ENCODE data around the gene CARS2. TPM values are rescaled to one million over a fixed set of nuclear protein-coding genes. Genes with fewer than 3 reads are reported as not detected.

The CARS2 gene
- total RNA-seq, 1 donor = 161 TPM

GRCh38 chr13:110652231-110652730, 53.6 kb downstream of the CARS2 start:
- Histone ChIP-seq H3K4me3 (ENCODE audit: insufficient read depth, low read length) (no peak overlapping the region), H2AFZ (ENCODE audit: low read length) (no peak overlapping the region), H3K27me3 (ENCODE audit: insufficient read depth, low read length) (no peaks in the 10 kb centered on the region), H3K27ac (ENCODE audit: low read depth, low read length) (no peak overlapping the region), H3K4me1 (ENCODE audit: insufficient read depth, low read length) (no peaks in the 10 kb centered on the region), H3K4me2 (ENCODE audit: insufficient read depth, low read length) (no peak overlapping the region), H3K79me2 (ENCODE audit: insufficient read depth, low read length) (peaks cover 20% of the 10 kb centered on the region), H3K9me3 (ENCODE audit: low read depth, low read length) (no peaks in the 10 kb centered on the region), H3K36me3 (ENCODE audit: insufficient read depth, low read length) (peaks cover 39% of the 10 kb centered on the region), H4K20me1 (ENCODE audit: insufficient read depth, low read length) (peaks cover 6% of the 10 kb centered on the region)
- no peak for DNase-seq (ENCODE audit: insufficient read length, low spot score, missing footprints)
- TF ChIP-seq, protein P1, sequence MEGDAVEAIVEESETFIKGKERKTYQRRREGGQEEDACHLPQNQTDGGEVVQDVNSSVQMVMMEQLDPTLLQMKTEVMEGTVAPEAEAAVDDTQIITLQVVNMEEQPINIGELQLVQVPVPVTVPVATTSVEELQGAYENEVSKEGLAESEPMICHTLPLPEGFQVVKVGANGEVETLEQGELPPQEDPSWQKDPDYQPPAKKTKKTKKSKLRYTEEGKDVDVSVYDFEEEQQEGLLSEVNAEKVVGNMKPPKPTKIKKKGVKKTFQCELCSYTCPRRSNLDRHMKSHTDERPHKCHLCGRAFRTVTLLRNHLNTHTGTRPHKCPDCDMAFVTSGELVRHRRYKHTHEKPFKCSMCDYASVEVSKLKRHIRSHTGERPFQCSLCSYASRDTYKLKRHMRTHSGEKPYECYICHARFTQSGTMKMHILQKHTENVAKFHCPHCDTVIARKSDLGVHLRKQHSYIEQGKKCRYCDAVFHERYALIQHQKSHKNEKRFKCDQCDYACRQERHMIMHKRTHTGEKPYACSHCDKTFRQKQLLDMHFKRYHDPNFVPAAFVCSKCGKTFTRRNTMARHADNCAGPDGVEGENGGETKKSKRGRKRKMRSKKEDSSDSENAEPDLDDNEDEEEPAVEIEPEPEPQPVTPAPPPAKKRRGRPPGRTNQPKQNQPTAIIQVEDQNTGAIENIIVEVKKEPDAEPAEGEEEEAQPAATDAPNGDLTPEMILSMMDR (IDR thresholded peaks at IDR 0.05; ENCODE audit: extremely low read depth, low read depth, low read length) = no peak

GRCh38 chr13:110651726-110652230, 54.1 kb downstream of the CARS2 start:
- Histone ChIP-seq H3K4me2 (ENCODE audit: insufficient read depth, low read length) (no peak overlapping the region), H3K79me2 (ENCODE audit: insufficient read depth, low read length) (peaks cover 20% of the 10 kb centered on the region), H3K36me3 (ENCODE audit: insufficient read depth, low read length) (peaks cover 35% of the 10 kb centered on the region), H3K4me1 (ENCODE audit: insufficient read depth, low read length) (no peaks in the 10 kb centered on the region), H3K27me3 (ENCODE audit: insufficient read depth, low read length) (no peaks in the 10 kb centered on the region), H3K27ac (ENCODE audit: low read depth, low read length) (no peak overlapping the region), H3K9me3 (ENCODE audit: low read depth, low read length) (no peaks in the 10 kb centered on the region), H4K20me1 (ENCODE audit: insufficient read depth, low read length) (peaks cover 6% of the 10 kb centered on the region), H3K4me3 (ENCODE audit: insufficient read depth, low read length) (no peak overlapping the region), H2AFZ (ENCODE audit: low read length) (no peak overlapping the region)
- DNase-seq (ENCODE audit: insufficient read length, low spot score, missing footprints) = no peak
- TF ChIP-seq, protein P1 (IDR thresholded peaks at IDR 0.05; ENCODE audit: extremely low read depth, low read depth, low read length) = no peak

GRCh38 chr13:110651271-110651670, 54.6 kb downstream of the CARS2 start:
- no peak overlapping the region for H3K4me2 ChIP-seq (ENCODE audit: insufficient read depth, low read length)
- H3K4me1 ChIP-seq (ENCODE audit: insufficient read depth, low read length) = no peaks in the 10 kb centered on the region
- H3K27me3 ChIP-seq (ENCODE audit: insufficient read depth, low read length) = no peaks in the 10 kb centered on the region
- H2AFZ ChIP-seq (ENCODE audit: low read length) = no peak overlapping the region
- H3K36me3 ChIP-seq (ENCODE audit: insufficient read depth, low read length) = peaks cover 35% of the 10 kb centered on the region
- no peaks in the 10 kb centered on the region for H3K9me3 ChIP-seq (ENCODE audit: low read depth, low read length)
- H3K79me2 ChIP-seq (ENCODE audit: insufficient read depth, low read length) = peaks cover 19% of the 10 kb centered on the region
- no peak for DNase-seq (ENCODE audit: insufficient read length, low spot score, missing footprints)
- peaks cover 6% of the 10 kb centered on the region for H4K20me1 ChIP-seq (ENCODE audit: insufficient read depth, low read length)
- no peak overlapping the region for H3K4me3 ChIP-seq (ENCODE audit: insufficient read depth, low read length)
- TF ChIP-seq, protein P1 (IDR thresholded peaks at IDR 0.05; ENCODE audit: extremely low read depth, low read depth, low read length) = no peak
- no peak overlapping the region for H3K27ac ChIP-seq (ENCODE audit: low read depth, low read length)

DNA sequence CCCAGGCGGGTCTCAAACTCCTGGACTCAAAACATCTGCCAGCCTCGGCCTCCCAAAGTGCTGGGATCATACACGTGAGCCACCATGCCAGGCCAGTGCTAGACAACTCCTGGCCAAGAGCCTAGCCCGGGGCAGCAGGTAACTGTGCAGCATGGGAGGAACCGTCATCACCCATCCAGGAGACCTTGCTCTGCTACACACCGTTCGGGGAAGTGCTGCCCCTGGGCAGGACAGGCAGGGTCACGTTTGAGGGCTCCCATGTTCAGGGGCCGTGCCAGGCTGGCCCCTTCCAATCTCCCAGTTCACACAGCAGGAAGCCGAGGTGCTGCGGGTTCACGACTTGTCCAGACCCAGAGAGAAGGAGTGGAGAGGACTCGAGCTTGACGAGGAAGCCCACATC, 55.5 kb downstream of the CARS2 start:
- H3K27ac ChIP-seq (ENCODE audit: low read depth, low read length) = no peak overlapping the region
- no peaks in the 10 kb centered on the region for H3K9me3 ChIP-seq (ENCODE audit: low read depth, low read length)
- no peak overlapping the region for H2AFZ ChIP-seq (ENCODE audit: low read length)
- no peak overlapping the region for H3K4me2 ChIP-seq (ENCODE audit: insufficient read depth, low read length)
- no peaks in the 10 kb centered on the region for H3K4me1 ChIP-seq (ENCODE audit: insufficient read depth, low read length)
- DNase-seq (ENCODE audit: insufficient read length, low spot score, missing footprints) = no peak
- H3K36me3 ChIP-seq (ENCODE audit: insufficient read depth, low read length) = peaks cover 37% of the 10 kb centered on the region
- peaks cover 13% of the 10 kb centered on the region for H3K79me2 ChIP-seq (ENCODE audit: insufficient read depth, low read length)
- peaks cover 8% of the 10 kb centered on the region for H4K20me1 ChIP-seq (ENCODE audit: insufficient read depth, low read length)
- no peaks in the 10 kb centered on the region for H3K27me3 ChIP-seq (ENCODE audit: insufficient read depth, low read length)
- H3K4me3 ChIP-seq (ENCODE audit: insufficient read depth, low read length) = no peak overlapping the region
- TF ChIP-seq, protein P1 (IDR thresholded peaks at IDR 0.05; ENCODE audit: extremely low read depth, low read depth, low read length) = no peak

Measured in osteoblast (primary cell).